H1 (cell line): ENCODE measurements around the gene UBE2M. TPM values are rescaled to one million over a fixed set of nuclear protein-coding genes. Genes with fewer than 3 reads are reported as not detected.

Source experiments
- ATF2 ChIP-seq: IDR thresholded peaks from 2 replicates; pipeline ENCODE4 v1.6.1; 2012; ENCODE audit warnings: low read length, inconsistent platforms
- FOSL1 ChIP-seq: IDR thresholded peaks from 2 replicates; pipeline ENCODE4 v1.6.1; 2011; ENCODE audit warnings: mild to moderate bottlenecking, low read depth, low read length, moderate library complexity; ENCODE audit not compliant: insufficient read depth
- NRF1 ChIP-seq: IDR thresholded peaks from 2 replicates; pipeline ENCODE4 v1.6.1; 2011; ENCODE audit warnings: mild to moderate bottlenecking, low read depth, low read length, improper control_type of control experiment
- POLR2AphosphoS5 ChIP-seq: IDR thresholded peaks from 2 replicates; pipeline ENCODE4 v1.6.1; 2011; ENCODE audit warnings: low read depth, low read length
- RBBP5 ChIP-seq: IDR thresholded peaks from 2 replicates; pipeline ENCODE4 v1.7.1; 2012; ENCODE audit warnings: low read depth, mild to moderate bottlenecking, inconsistent platforms, low read length, moderate library complexity, borderline replicate concordance
- SIN3A ChIP-seq, 2 experiments: IDR thresholded peaks in 1 of 2; conservative IDR thresholded peaks in 1 of 2; 2 replicates each; pipeline ENCODE4 v1.6.1; 2011 to 2012; ENCODE audit warnings: low read length in 2 of 2, improper control_type of control experiment in 1 of 2, low read depth in 1 of 2, mild to moderate bottlenecking in 1 of 2
- SP1 ChIP-seq: IDR thresholded peaks from 2 replicates; pipeline ENCODE4 v1.6.1; 2011; ENCODE audit warnings: low read depth, low read length
- TAF1 ChIP-seq: IDR thresholded peaks from 2 replicates; pipeline ENCODE4 v1.6.1; 2011; ENCODE audit warnings: mild to moderate bottlenecking, low read depth, low read length
- TCF12 ChIP-seq: IDR thresholded peaks from 2 replicates; pipeline ENCODE4 v1.6.1; 2011; ENCODE audit warnings: low read depth, mild to moderate bottlenecking, low read length
- polyA plus RNA-seq, 7 experiments: library from polyadenylated mRNA; depleted of rRNA in 3 of 7; stranded (reverse) in 5 of 7; unstranded in 2 of 7; fragments of >200 nt in 5 of 7; fragments of 200-250 nt in 2 of 7; gene quantifications; 1 replicate in 5 of 7; 2 replicates in 1 of 7; 4 replicates in 1 of 7; pipeline versions ENCODE4 v1.2.1 to v1.2.3, GENCODE V29; 2011 to 2013; ENCODE audit warnings: missing spikeins in 2 of 7, mixed read lengths in 2 of 7
- total RNA-seq: library from RNA; stranded (reverse); fragmentation: NEBNext Ultra II Directional; extraction: Animal tissue kit (Norgen Biotek cat#: 25700); gene quantifications from 2 replicates; pipeline ENCODE4 v1.2.1, GENCODE V29; 2021

UBE2M gene
- total and polyA plus RNA-seq, 2 of the 8 experiments (the other 6 are each of a cell fraction or from before 2014, with no cell fraction given), result 93.8 to 114 TPM

GRCh38 chr19:58535857-58536256, 22.6 kb downstream of the UBE2M start (continued):
- TF ChIP-seq SP1 (no peak), NRF1 (no peak), RBBP5 (no peak), TAF1 (no peak), TCF12 (no peak), SIN3A (conservative IDR thresholded peaks at IDR 0.05 in 1 of 2, IDR thresholded peaks at IDR 0.05 in 1 of 2; ENCODE audit: low read depth in 1 of 2, low read length in 2 of 2) (no peak), ATF2 (no peak), FOSL1 (no peak), POLR2AphosphoS5 (no peak)
